Uterus (tissue), 2 donors: ENCODE measurements around the gene PPM1H.

ENCODE experiments used
- POLR2A ChIP-seq, 2 donors: fragments of 450-650 bp; IDR thresholded peaks; one replicate each; pipeline ENCODE4 v1.6.1; 2016; ENCODE audit warnings: antibody characterized with exemption in 2 of 2, mild to moderate bottlenecking in 1 of 2, moderate library complexity in 1 of 2
- TF ChIP-seq, protein P1 (sequence below), 4 experiments: fragments of 200-600 bp in 2 of 4; fragments of 450-650 bp in 2 of 4; sonication (generic) in 2 of 4; IDR thresholded peaks; one replicate each; pipeline ENCODE4 v1.5.1; 2016 to 2019; ENCODE audit warnings: antibody characterized with exemption in 4 of 4, mild to moderate bottlenecking in 2 of 4, moderate library complexity in 1 of 4

DNA sequence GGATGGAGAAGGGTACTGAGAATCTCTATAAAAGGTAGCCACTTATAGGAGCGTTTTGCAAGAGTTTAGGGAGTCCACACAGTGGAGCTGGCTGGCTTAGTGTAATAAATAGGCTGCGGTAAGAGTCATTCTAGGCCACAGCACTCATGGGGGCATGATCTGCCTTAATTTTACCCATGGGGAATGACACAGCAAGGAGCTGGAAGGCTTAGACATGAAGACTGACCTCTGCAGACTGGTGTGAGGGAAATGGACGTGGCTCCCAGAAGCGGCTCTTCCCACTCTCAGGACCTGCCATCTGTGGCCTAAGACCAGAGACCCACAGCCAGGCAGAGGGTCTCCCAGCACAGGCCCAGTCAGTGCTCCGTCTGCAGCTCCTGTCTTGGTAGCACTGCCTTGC is 173.3 kb downstream of the PPM1H start:
- no peak for TF ChIP-seq POLR2A (IDR thresholded peaks at IDR 0.05)
- TF ChIP-seq, protein P1, sequence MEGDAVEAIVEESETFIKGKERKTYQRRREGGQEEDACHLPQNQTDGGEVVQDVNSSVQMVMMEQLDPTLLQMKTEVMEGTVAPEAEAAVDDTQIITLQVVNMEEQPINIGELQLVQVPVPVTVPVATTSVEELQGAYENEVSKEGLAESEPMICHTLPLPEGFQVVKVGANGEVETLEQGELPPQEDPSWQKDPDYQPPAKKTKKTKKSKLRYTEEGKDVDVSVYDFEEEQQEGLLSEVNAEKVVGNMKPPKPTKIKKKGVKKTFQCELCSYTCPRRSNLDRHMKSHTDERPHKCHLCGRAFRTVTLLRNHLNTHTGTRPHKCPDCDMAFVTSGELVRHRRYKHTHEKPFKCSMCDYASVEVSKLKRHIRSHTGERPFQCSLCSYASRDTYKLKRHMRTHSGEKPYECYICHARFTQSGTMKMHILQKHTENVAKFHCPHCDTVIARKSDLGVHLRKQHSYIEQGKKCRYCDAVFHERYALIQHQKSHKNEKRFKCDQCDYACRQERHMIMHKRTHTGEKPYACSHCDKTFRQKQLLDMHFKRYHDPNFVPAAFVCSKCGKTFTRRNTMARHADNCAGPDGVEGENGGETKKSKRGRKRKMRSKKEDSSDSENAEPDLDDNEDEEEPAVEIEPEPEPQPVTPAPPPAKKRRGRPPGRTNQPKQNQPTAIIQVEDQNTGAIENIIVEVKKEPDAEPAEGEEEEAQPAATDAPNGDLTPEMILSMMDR (IDR thresholded peaks at IDR 0.05): no peak
